GM18499 (cell line): ENCODE data around the gene RBMS1.

Experiments used
- ATAC-seq: cut with Tn5 transposase; IDR thresholded peaks from one replicate; pipeline ENCODE4 v1.9.1; 2021; ENCODE audit warnings: moderate number of reproducible peaks; ENCODE audit not compliant: insufficient read depth, unreplicated experiment

Gene RBMS1

GRCh38 chr2:160268151-160268781 lies 225.3 kb downstream of the RBMS1 start:
- ATAC-seq, result no peak

GRCh38 chr2:160267692-160268091 lies 225.9 kb downstream of the RBMS1 start:
- ATAC-seq, result no peak

- ATAC-seq, result no peak
Measured at GRCh38 chr2:160267022-160267421, 226.6 kb downstream of the RBMS1 start.

GRCh38 chr2:160266037-160266551 lies 227.5 kb downstream of the RBMS1 start:
- no peak for ATAC-seq

GRCh38 chr2:160264308-160264707 lies 229.3 kb downstream of the RBMS1 start:
- no peak for ATAC-seq

GRCh38 chr2:160261732-160262131 lies 231.9 kb downstream of the RBMS1 start:
- ATAC-seq, result no peak

GRCh38 chr2:160258492-160258805 lies 235.2 kb downstream of the RBMS1 start:
- ATAC-seq, result no peak

GRCh38 chr2:160257743-160258491 lies 235.7 kb downstream of the RBMS1 start:
- ATAC-seq, result no peak

GRCh38 chr2:160257041-160257742 lies 236.4 kb downstream of the RBMS1 start:
- ATAC-seq, result no peak

- ATAC-seq, result no peak
Measured at GRCh38 chr2:160256507-160256906, 237.1 kb downstream of the RBMS1 start.

- ATAC-seq, result no peak
Measured at GRCh38 chr2:160255408-160255807, 238.2 kb downstream of the RBMS1 start.

GRCh38 chr2:160254189-160254762 lies 239.3 kb downstream of the RBMS1 start:
- no peak for ATAC-seq

- ATAC-seq, result no peak
Measured at GRCh38 chr2:160253440-160254188, 240.0 kb downstream of the RBMS1 start.

GRCh38 chr2:160252900-160253299 lies 240.7 kb downstream of the RBMS1 start:
- ATAC-seq, result no peak

GRCh38 chr2:160252278-160252887 lies 241.2 kb downstream of the RBMS1 start:
- no peak for ATAC-seq

- ATAC-seq, result no peak
Measured at GRCh38 chr2:160251569-160251968, 242.0 kb downstream of the RBMS1 start.

- ATAC-seq, result no peak
Measured at GRCh38 chr2:160249876-160250275, 243.7 kb downstream of the RBMS1 start.

GRCh38 chr2:160247296-160248035 lies 246.1 kb downstream of the RBMS1 start:
- no peak for ATAC-seq

GRCh38 chr2:160246356-160246755 lies 247.3 kb downstream of the RBMS1 start:
- ATAC-seq, result no peak
